HFF-Myc (cell line): ENCODE results near the gene EPB41.
"Not testable (repeated sequence)": the region's sequence is repeated elsewhere in the genome, so short reads cannot be mapped to it uniquely, and the experiment has no call there.

Experiments
- DNase-seq: peaks from one replicate; pipeline ENCODE4 v3.0.0-alpha.2; 2011; ENCODE audit warnings: low read depth; ENCODE audit errors: extremely low read depth
- H3K4me3 ChIP-seq: replicated peaks from 2 replicates; pipeline ENCODE4 v1.5.1; 2011; ENCODE audit warnings: low read depth, mild to moderate bottlenecking, control low read depth, low read length
- CTCF ChIP-seq: IDR thresholded peaks from 2 replicates; pipeline ENCODE4 v1.5.1; 2012; ENCODE audit warnings: mild to moderate bottlenecking, low read depth, low read length, control low read depth; ENCODE audit errors: missing control alignments

EPB41 gene

GRCh38 chr1:29052941-29053340, 138.6 kb downstream of the EPB41 start:
- H3K4me3 ChIP-seq = no peak overlapping the region
- TF ChIP-seq CTCF = no peak
- no peak for DNase-seq

- no peak for TF ChIP-seq CTCF
- H3K4me3 ChIP-seq = no peak overlapping the region
- no peak for DNase-seq
These were observed 140.8 kb downstream of the EPB41 start for GRCh38 chr1:29055160-29055559.

- TF ChIP-seq CTCF = no peak
- H3K4me3 ChIP-seq = no peak overlapping the region
- DNase-seq = no peak
These were observed 141.9 kb downstream of the EPB41 start for GRCh38 chr1:29056256-29056655.

GRCh38 chr1:29057700-29058099, 143.3 kb downstream of the EPB41 start:
- no peak for DNase-seq

GRCh38 chr1:29062157-29062942, 148.0 kb downstream of the EPB41 start:
- H3K4me3 ChIP-seq = no peak overlapping the region
- no peak for DNase-seq
- TF ChIP-seq CTCF = no peak

More at GRCh38 chr1:29057700-29058099, 143.3 kb downstream of the EPB41 start:
- no peak for TF ChIP-seq CTCF
- no peak overlapping the region for H3K4me3 ChIP-seq

GRCh38 chr1:29064064-29064463, 149.7 kb downstream of the EPB41 start:
- no peak for DNase-seq
- no peak overlapping the region for H3K4me3 ChIP-seq
- no peak for TF ChIP-seq CTCF

GRCh38 chr1:29077155-29077554, 162.8 kb downstream of the EPB41 start:
- DNase-seq = no peak
- TF ChIP-seq CTCF = no peak
- H3K4me3 ChIP-seq = no peak overlapping the region

- not testable (repeated sequence) for DNase-seq, H3K4me3 ChIP-seq
These were observed 165.7 kb downstream of the EPB41 start for GRCh38 chr1:29079916-29080629.
